SK-N-SH (cell line): Measurements from ENCODE around the gene SUSD3. TPM values are rescaled to one million over a fixed set of nuclear protein-coding genes. Genes with fewer than 3 reads are reported as not detected.

Experiments used
- CTCF ChIA-PET: fragments of 300-600, 350-600 bp; formaldehyde crosslinking; extraction: SDS; loops from one replicate; lab custom pipeline; 2021; lab: Yijun Ruan, JAX
- POLR2A ChIA-PET: fragments of 350-600 bp; sonication (Branson Sonifier 250); formaldehyde crosslinking; extraction: SDS; loops from one replicate; lab custom pipeline; 2020; ENCODE audit warnings: antibody characterized with exemption, inconsistent platforms; lab: Yijun Ruan, JAX
- DNase-seq: peaks from one replicate; pipeline ENCODE4 v3.0.0; 2012
- H2AFZ ChIP-seq: fragments of 200-600 bp; sonication (generic); 2 replicates; pipeline ENCODE4 v1.8.1; 2016; ENCODE audit warnings: antibody characterized with exemption, mild to moderate bottlenecking, low read depth
- H3F3A ChIP-seq: fragments of 200-600 bp; sonication (generic); replicated peaks from 2 replicates; pipeline ENCODE3; 2016; ENCODE audit warnings: antibody characterized with exemption, mild to moderate bottlenecking; ENCODE audit not compliant: insufficient read depth
- H3K27ac ChIP-seq, 2 experiments: fragments of 200-500 bp in 1 of 2; fragments of 200-600 bp in 1 of 2; sonication (Bioruptor generic) in 1 of 2; sonication (generic), shearing (Covaris generic) in 1 of 2; 2 replicates each; pipeline versions ENCODE4 v1.5.1 to v1.6.1; 2014 to 2016; ENCODE audit warnings: low read depth in 2 of 2, inconsistent platforms in 1 of 2, low read length in 1 of 2, mild to moderate bottlenecking in 1 of 2, mixed read lengths in 1 of 2
- H3K27me3 ChIP-seq: fragments of 200-600 bp; sonication (generic), shearing (Covaris generic); 2 replicates; pipeline ENCODE4 v1.6.1; 2016; ENCODE audit warnings: mixed run types; ENCODE audit not compliant: insufficient read depth
- H3K36me3 ChIP-seq, 2 experiments: fragments of 200-500 bp in 1 of 2; fragments of 200-600 bp in 1 of 2; sonication (Bioruptor generic) in 1 of 2; sonication (generic) in 1 of 2; replicated peaks in 1 of 2; 2 replicates each; pipeline versions ENCODE3 to v1.5.1; 2014 to 2016; ENCODE audit warnings: low read length in 1 of 2, mild to moderate bottlenecking in 1 of 2; ENCODE audit not compliant: insufficient read depth in 2 of 2, control insufficient read depth in 1 of 2
- H3K4me1 ChIP-seq, 2 experiments: fragments of 200-500 bp in 1 of 2; fragments of 200-600 bp in 1 of 2; sonication (Bioruptor generic) in 1 of 2; sonication (generic), shearing (Covaris generic) in 1 of 2; 2 replicates each; pipeline versions ENCODE4 v1.5.1 to v1.6.1; 2014 to 2016; ENCODE audit warnings: low read depth in 1 of 2, low read length in 1 of 2, mixed run types in 1 of 2; ENCODE audit not compliant: insufficient read depth in 2 of 2, control insufficient read depth in 1 of 2
- H3K4me2 ChIP-seq: fragments of 200-600 bp; sonication (generic), shearing (Covaris generic); 2 replicates; pipeline ENCODE4 v1.6.1; 2017; ENCODE audit warnings: mixed run types
- H3K4me3 ChIP-seq, 2 experiments: fragments of 200-500 bp in 1 of 2; fragments of 200-600 bp in 1 of 2; sonication (Bioruptor generic) in 1 of 2; sonication (generic), shearing (Covaris generic) in 1 of 2; 2 replicates each; pipeline versions ENCODE4 v1.5.1 to v1.8.1; 2014 to 2016; ENCODE audit warnings: low read depth in 2 of 2, inconsistent platforms in 1 of 2, low read length in 1 of 2, mild to moderate bottlenecking in 1 of 2, mixed read lengths in 1 of 2, moderate library complexity in 1 of 2
- H3K79me2 ChIP-seq: fragments of 200-600 bp; sonication (generic); 2 replicates; pipeline ENCODE4 v1.8.1; 2017; ENCODE audit warnings: mild to moderate bottlenecking; ENCODE audit not compliant: insufficient read depth
- H3K9ac ChIP-seq: fragments of 200-600 bp; sonication (generic); 2 replicates; pipeline ENCODE4 v1.6.1; 2017; ENCODE audit warnings: mixed run types
- H3K9me2 ChIP-seq: fragments of 200-600 bp; sonication (generic); 2 replicates; pipeline ENCODE4 v1.6.1; 2017; ENCODE audit warnings: mixed run types
- H3K9me3 ChIP-seq: fragments of 200-600 bp; sonication (generic); 2 replicates; pipeline ENCODE4 v1.6.1; 2017; ENCODE audit warnings: mixed run types, mild to moderate bottlenecking, moderate library complexity
- H4K20me1 ChIP-seq: fragments of 200-600 bp; sonication (generic); 2 replicates; pipeline ENCODE4 v1.6.1; 2017; ENCODE audit warnings: mild to moderate bottlenecking, mixed run types; ENCODE audit not compliant: insufficient read depth
- CHD2 ChIP-seq: fragments of 150-350 bp; IDR thresholded peaks from 2 replicates; pipeline ENCODE4 v1.6.1; 2018; ENCODE audit warnings: low read length; ENCODE audit not compliant: partially characterized antibody
- ELF1 ChIP-seq: IDR thresholded peaks from 2 replicates; pipeline ENCODE4 v1.4.0; 2012
- EZH2phosphoT487 ChIP-seq: fragments of 200-600 bp; sonication (generic); IDR thresholded peaks from 2 replicates; pipeline ENCODE4 v1.6.1; 2017; ENCODE audit warnings: low read depth, mixed run types, mild to moderate bottlenecking, antibody characterized with exemption, moderate library complexity, borderline replicate concordance
- JUND ChIP-seq: IDR thresholded peaks from 2 replicates; pipeline ENCODE4 v1.4.0; 2012
- NFIC ChIP-seq: IDR thresholded peaks from 2 replicates; pipeline ENCODE4 v1.4.0; 2012; ENCODE audit warnings: borderline replicate concordance
- NRF1 ChIP-seq: IDR thresholded peaks from 2 replicates; pipeline ENCODE4 v1.6.1; 2012; ENCODE audit warnings: low read depth, mild to moderate bottlenecking, low read length
- RCOR1 ChIP-seq: fragments of 150-350 bp; IDR thresholded peaks from 2 replicates; pipeline ENCODE4 v1.6.1; 2017; ENCODE audit warnings: antibody characterized with exemption, low read length
- RFX5 ChIP-seq: IDR thresholded peaks from 2 replicates; pipeline ENCODE4 v1.6.1; 2012; ENCODE audit warnings: mild to moderate bottlenecking, improper control_type of control experiment, low read length
- TAF1 ChIP-seq: IDR thresholded peaks from 2 replicates; pipeline ENCODE4 v1.6.1; 2012; ENCODE audit warnings: low read depth, mild to moderate bottlenecking, low read length, moderate library complexity, borderline replicate concordance
- TCF12 ChIP-seq: IDR thresholded peaks from 2 replicates; pipeline ENCODE4 v1.4.0; 2012
- USF2 ChIP-seq: fragments of 150-350 bp; IDR thresholded peaks from 2 replicates; pipeline ENCODE4 v1.6.1; 2017; ENCODE audit warnings: antibody characterized with exemption, low read length, low read depth, borderline replicate concordance
- WGBS: methylation state at CpG from one replicate; pipeline ENCODE4 v1.1.6; 2017; ENCODE audit warnings: low lambda C conversion rate; 5-methylcytosine and 5-hydroxymethylcytosine counted together
- polyA plus RNA-seq, 3 experiments: library from polyadenylated mRNA; depleted of rRNA; stranded (reverse); fragments of >200 nt; gene quantifications; 2 replicates each; pipeline ENCODE4 v1.2.3, GENCODE V29; 2012
- TF ChIP-seq, protein P1 (sequence below): IDR thresholded peaks from 2 replicates; pipeline ENCODE4 v1.6.1; 2012; ENCODE audit warnings: mild to moderate bottlenecking, low read depth, low read length, moderate library complexity
- TF ChIP-seq, protein P2 (sequence below): IDR thresholded peaks from 2 replicates; pipeline ENCODE4; 2012

The SUSD3 gene
- polyA plus RNA-seq, 1 of the 3 experiments (the other 2 are of a cell fraction), result 0.49 TPM

DNA sequence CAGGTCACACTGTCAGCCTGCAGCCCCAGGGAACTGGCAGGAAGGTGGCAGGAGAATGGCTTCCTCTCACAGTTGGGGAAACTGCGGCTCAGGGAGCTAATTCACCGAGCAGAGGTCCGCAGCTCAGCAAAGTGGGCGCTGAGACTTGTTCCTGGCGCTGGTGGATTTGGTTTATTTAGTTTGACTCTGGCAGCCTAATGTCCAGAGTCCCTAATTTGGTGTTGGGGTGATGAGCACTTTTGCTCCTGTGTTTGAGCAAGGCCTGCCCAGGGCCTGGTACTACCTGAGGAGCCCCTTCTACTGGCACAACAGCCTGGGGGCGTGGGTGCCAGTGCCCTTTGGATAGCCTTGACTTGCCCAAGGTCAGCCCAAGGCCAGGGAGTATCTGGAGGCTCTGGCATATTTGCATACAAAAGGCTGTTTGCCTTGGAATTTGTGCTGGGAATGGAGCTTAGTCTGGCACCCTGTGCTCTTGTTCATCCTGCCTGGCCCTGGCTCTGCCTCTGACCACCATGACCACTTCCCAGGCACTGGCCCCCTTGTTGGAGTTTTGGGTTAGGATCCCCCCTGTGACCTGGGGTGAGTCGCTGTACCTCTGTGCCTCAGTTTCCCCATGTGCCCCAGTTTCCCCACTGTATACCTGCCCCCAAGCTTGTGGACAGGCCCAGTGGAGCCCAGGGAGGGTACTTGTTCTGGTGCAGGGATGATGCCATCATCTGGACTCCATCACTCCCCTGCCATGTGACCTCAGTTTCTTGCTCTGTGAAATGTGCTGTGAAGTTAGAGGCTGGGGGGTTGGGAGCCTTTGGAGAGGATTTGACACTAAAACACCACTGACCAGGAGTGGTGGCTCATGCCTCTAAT lies 1.4 kb downstream of the SUSD3 start:
- Histone ChIP-seq H3K4me3 (no peak overlapping the region), H3K27me3 (no peaks in the 10 kb centered on the region)
- POLR2A ChIA-PET, result no interaction called here

More for the DNA sequence above, 1.4 kb downstream of the SUSD3 start:
- H3K9ac ChIP-seq, result no peak overlapping the region
- H3K4me2 ChIP-seq, result no peak overlapping the region
- CTCF ChIA-PET, result interaction anchor here (0.6 to 2.7 kb wide), 2 partner anchors 53 to 56 kb away, joined by 3 to 7 read pairs; no protein-coding TSS in a partner anchor
- H3K9me3 ChIP-seq, result no peaks in the 10 kb centered on the region
- TF ChIP-seq TCF12 (no peak), JUND (no peak), USF2 (no peak), CHD2 (no peak), RCOR1 (no peak), NFIC (no peak), RFX5 (no peak), NRF1 (no peak), ELF1 (no peak), TAF1 (no peak), EZH2phosphoT487 (no peak)
- TF ChIP-seq, protein P1, sequence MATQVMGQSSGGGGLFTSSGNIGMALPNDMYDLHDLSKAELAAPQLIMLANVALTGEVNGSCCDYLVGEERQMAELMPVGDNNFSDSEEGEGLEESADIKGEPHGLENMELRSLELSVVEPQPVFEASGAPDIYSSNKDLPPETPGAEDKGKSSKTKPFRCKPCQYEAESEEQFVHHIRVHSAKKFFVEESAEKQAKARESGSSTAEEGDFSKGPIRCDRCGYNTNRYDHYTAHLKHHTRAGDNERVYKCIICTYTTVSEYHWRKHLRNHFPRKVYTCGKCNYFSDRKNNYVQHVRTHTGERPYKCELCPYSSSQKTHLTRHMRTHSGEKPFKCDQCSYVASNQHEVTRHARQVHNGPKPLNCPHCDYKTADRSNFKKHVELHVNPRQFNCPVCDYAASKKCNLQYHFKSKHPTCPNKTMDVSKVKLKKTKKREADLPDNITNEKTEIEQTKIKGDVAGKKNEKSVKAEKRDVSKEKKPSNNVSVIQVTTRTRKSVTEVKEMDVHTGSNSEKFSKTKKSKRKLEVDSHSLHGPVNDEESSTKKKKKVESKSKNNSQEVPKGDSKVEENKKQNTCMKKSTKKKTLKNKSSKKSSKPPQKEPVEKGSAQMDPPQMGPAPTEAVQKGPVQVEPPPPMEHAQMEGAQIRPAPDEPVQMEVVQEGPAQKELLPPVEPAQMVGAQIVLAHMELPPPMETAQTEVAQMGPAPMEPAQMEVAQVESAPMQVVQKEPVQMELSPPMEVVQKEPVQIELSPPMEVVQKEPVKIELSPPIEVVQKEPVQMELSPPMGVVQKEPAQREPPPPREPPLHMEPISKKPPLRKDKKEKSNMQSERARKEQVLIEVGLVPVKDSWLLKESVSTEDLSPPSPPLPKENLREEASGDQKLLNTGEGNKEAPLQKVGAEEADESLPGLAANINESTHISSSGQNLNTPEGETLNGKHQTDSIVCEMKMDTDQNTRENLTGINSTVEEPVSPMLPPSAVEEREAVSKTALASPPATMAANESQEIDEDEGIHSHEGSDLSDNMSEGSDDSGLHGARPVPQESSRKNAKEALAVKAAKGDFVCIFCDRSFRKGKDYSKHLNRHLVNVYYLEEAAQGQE, result no peak
- TF ChIP-seq, protein P2, sequence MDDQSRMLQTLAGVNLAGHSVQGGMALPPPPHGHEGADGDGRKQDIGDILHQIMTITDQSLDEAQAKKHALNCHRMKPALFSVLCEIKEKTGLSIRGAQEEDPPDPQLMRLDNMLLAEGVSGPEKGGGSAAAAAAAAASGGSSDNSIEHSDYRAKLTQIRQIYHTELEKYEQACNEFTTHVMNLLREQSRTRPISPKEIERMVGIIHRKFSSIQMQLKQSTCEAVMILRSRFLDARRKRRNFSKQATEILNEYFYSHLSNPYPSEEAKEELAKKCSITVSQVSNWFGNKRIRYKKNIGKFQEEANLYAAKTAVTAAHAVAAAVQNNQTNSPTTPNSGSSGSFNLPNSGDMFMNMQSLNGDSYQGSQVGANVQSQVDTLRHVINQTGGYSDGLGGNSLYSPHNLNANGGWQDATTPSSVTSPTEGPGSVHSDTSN, result no peak
- TF ChIP-seq, all 33 proteins: peak for 0
- no peak for DNase-seq
- no peak overlapping the region for H2AFZ ChIP-seq
- no peaks in the 10 kb centered on the region for H3F3A ChIP-seq
- WGBS, result 83% methylated on average over 4 of the region's 7 CpGs
- H3K79me2 ChIP-seq, result no peaks in the 10 kb centered on the region
- no peaks in the 10 kb centered on the region for H4K20me1 ChIP-seq
- peaks cover 0 to 1% of the 10 kb centered on the region in 2 experiments; a peak in 1 of 4 replicates for H3K4me1 ChIP-seq
- no peak overlapping the region for H3K27ac ChIP-seq
- H3K36me3 ChIP-seq, result no peaks in the 10 kb centered on the region
- no peaks in the 10 kb centered on the region for H3K9me2 ChIP-seq
